HepG2 (cell line): ENCODE results near the gene CAPN12. TPM values are rescaled to one million over a fixed set of nuclear protein-coding genes. Genes with fewer than 3 reads are reported as not detected.

Experiments used
- FOXK1 ChIP-seq: sonication (generic); formaldehyde crosslinking; IDR thresholded peaks from 2 replicates; pipeline ENCODE4 v1.4.0; 2020; ENCODE audit warnings: low read depth, missing genetic modification reagents, borderline replicate concordance
- HHEX ChIP-seq: IDR thresholded peaks from 2 replicates; pipeline ENCODE4 v1.6.1; 2016; ENCODE audit warnings: control low read depth
- JARID2 ChIP-seq: sonication (generic); formaldehyde crosslinking; IDR thresholded peaks from 2 replicates; pipeline ENCODE4 v1.8.1; 2023; ENCODE audit warnings: missing genetic modification reagents, inconsistent platforms; ENCODE audit not compliant: insufficient replicate concordance
- LCORL ChIP-seq, 2 experiments: fragments of 450-650 bp in 1 of 2; sonication (generic) in 1 of 2; formaldehyde crosslinking in 1 of 2; IDR thresholded peaks; 2 replicates each; pipeline versions ENCODE4 v1.5.0 to v1.6.1; 2017 to 2020; ENCODE audit warnings: antibody characterized with exemption in 1 of 2, missing genetic modification reagents in 1 of 2
- MTF1 ChIP-seq: sonication (generic); formaldehyde crosslinking; IDR thresholded peaks from 2 replicates; pipeline ENCODE4 v1.5.0; 2020; ENCODE audit warnings: missing genetic modification reagents
- NFE2L2 ChIP-seq: fragments of 150-350 bp; IDR thresholded peaks from 2 replicates; pipeline ENCODE4 v1.6.1; 2014; ENCODE audit warnings: low read length
- ZKSCAN5 ChIP-seq: sonication (generic); formaldehyde crosslinking; IDR thresholded peaks from 2 replicates; pipeline ENCODE4 v1.5.1; 2020; ENCODE audit warnings: mild to moderate bottlenecking, missing genetic modification reagents
- ZNF546 ChIP-seq: sonication (generic); formaldehyde crosslinking; conservative IDR thresholded peaks from 2 replicates; pipeline ENCODE4 v1.8.1; 2023; ENCODE audit warnings: mild to moderate bottlenecking, missing genetic modification reagents
- ZNF766 ChIP-seq: sonication (generic); formaldehyde crosslinking; IDR thresholded peaks from 2 replicates; pipeline ENCODE4 v1.5.0; 2020; ENCODE audit warnings: missing genetic modification reagents, borderline replicate concordance
- polyA plus RNA-seq, 8 experiments: library from polyadenylated mRNA; depleted of rRNA in 3 of 8; stranded (reverse) in 7 of 8; unstranded in 1 of 8; fragments of >200 nt; fragmentation: Illumina TruSeq in 4 of 8; extraction: Trizol in 4 of 8; gene quantifications; 2 replicates each; pipeline versions ENCODE4 v1.2.1 to v1.2.3, GENCODE V29; 2011 to 2016; ENCODE audit warnings: low read depth in 4 of 8, missing spikeins in 1 of 8, mixed read lengths in 1 of 8; ENCODE audit not compliant: insufficient read depth in 1 of 8
- total RNA-seq, 5 experiments: library from RNA; depleted of rRNA; stranded (reverse); fragments of >200 nt; fragmentation: Illumina TruSeq; extraction: Trizol; gene quantifications; 2 replicates each; pipeline ENCODE4 v1.2.3, GENCODE V29; 2016; ENCODE audit warnings: low read depth in 1 of 5
- TF ChIP-seq, protein P1 (sequence below), 2 experiments: IDR thresholded peaks; 2 replicates each; pipeline ENCODE4 v1.6.1; 2011 to 2012; ENCODE audit warnings: low read length in 2 of 2, borderline replicate concordance in 1 of 2, low read depth in 1 of 2, mild to moderate bottlenecking in 1 of 2, moderate library complexity in 1 of 2
- TF ChIP-seq, protein P2 (sequence below): sonication (generic); formaldehyde crosslinking; IDR thresholded peaks from 2 replicates; pipeline ENCODE4 v1.4.0; 2020; ENCODE audit warnings: missing genetic modification reagents, borderline replicate concordance
- TF ChIP-seq, protein P3 (sequence below): sonication (generic); formaldehyde crosslinking; IDR thresholded peaks from 2 replicates; pipeline ENCODE4 v1.4.0; 2020; ENCODE audit warnings: missing genetic modification reagents, borderline replicate concordance
- TF ChIP-seq, protein P4 (sequence below): sonication (generic); formaldehyde crosslinking; IDR thresholded peaks from 2 replicates; pipeline ENCODE4 v1.4.0; 2020; ENCODE audit warnings: missing genetic modification reagents; ENCODE audit errors: not compliant biosample characterization

Gene CAPN12
- total and polyA plus RNA-seq, 2 of the 13 experiments (the other 11 are each of a cell fraction or from before 2014, with no cell fraction given) = 1.6 to 13.6 TPM

DNA sequence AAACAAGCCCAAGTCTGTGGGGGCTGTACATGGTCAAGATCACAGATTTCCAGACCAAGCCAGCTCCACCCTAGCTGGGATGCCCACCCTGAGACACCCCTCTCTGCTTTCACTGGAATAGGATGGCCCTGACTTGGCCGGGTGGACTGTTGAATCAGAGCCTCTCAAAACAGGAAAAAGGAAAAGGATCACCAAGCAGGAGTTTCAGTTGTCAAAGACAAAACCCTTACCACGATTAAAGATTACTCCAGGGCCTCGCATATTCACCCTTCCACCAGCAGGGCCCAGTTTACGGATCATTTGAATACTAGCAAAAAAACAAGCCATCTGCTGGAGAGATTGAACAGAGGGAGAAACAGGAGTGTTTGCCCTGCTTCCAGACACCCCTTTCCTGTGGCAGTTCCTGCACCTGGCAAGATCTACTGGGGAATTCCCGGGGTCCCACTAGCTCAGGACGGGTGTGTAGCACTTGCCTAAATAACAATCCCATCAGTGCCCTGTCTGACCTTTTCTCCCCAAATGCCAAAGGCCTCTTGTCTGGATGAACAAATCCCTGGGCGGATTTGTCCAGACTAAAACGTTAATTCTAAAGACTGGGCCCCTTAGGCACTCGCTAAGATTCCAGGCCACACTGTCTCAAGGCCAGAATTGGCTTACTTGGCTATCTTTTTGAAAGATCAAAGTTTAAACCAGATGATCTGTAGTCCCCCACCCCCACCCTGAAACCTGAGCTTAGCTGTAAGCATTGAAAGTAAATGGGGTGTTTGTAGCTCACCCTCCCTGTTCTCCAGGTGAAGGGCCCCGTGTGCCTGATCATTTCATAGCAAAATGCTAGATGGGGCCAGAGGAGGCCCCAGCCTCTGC is 58.4 kb downstream of the CAPN12 start (continued):
- TF ChIP-seq, protein P1, sequence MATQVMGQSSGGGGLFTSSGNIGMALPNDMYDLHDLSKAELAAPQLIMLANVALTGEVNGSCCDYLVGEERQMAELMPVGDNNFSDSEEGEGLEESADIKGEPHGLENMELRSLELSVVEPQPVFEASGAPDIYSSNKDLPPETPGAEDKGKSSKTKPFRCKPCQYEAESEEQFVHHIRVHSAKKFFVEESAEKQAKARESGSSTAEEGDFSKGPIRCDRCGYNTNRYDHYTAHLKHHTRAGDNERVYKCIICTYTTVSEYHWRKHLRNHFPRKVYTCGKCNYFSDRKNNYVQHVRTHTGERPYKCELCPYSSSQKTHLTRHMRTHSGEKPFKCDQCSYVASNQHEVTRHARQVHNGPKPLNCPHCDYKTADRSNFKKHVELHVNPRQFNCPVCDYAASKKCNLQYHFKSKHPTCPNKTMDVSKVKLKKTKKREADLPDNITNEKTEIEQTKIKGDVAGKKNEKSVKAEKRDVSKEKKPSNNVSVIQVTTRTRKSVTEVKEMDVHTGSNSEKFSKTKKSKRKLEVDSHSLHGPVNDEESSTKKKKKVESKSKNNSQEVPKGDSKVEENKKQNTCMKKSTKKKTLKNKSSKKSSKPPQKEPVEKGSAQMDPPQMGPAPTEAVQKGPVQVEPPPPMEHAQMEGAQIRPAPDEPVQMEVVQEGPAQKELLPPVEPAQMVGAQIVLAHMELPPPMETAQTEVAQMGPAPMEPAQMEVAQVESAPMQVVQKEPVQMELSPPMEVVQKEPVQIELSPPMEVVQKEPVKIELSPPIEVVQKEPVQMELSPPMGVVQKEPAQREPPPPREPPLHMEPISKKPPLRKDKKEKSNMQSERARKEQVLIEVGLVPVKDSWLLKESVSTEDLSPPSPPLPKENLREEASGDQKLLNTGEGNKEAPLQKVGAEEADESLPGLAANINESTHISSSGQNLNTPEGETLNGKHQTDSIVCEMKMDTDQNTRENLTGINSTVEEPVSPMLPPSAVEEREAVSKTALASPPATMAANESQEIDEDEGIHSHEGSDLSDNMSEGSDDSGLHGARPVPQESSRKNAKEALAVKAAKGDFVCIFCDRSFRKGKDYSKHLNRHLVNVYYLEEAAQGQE (IDR thresholded peaks at IDR 0.05; ENCODE audit: borderline replicate concordance in 1 of 2, low read depth in 1 of 2, low read length in 2 of 2) = no peak
- TF ChIP-seq, protein P2, sequence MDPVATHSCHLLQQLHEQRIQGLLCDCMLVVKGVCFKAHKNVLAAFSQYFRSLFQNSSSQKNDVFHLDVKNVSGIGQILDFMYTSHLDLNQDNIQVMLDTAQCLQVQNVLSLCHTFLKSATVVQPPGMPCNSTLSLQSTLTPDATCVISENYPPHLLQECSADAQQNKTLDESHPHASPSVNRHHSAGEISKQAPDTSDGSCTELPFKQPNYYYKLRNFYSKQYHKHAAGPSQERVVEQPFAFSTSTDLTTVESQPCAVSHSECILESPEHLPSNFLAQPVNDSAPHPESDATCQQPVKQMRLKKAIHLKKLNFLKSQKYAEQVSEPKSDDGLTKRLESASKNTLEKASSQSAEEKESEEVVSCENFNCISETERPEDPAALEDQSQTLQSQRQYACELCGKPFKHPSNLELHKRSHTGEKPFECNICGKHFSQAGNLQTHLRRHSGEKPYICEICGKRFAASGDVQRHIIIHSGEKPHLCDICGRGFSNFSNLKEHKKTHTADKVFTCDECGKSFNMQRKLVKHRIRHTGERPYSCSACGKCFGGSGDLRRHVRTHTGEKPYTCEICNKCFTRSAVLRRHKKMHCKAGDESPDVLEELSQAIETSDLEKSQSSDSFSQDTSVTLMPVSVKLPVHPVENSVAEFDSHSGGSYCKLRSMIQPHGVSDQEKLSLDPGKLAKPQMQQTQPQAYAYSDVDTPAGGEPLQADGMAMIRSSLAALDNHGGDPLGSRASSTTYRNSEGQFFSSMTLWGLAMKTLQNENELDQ (CRISPR knock-in tag) = no peak
- no peak for TF ChIP-seq HHEX (CRISPR knock-in tag)
- TF ChIP-seq, protein P3, sequence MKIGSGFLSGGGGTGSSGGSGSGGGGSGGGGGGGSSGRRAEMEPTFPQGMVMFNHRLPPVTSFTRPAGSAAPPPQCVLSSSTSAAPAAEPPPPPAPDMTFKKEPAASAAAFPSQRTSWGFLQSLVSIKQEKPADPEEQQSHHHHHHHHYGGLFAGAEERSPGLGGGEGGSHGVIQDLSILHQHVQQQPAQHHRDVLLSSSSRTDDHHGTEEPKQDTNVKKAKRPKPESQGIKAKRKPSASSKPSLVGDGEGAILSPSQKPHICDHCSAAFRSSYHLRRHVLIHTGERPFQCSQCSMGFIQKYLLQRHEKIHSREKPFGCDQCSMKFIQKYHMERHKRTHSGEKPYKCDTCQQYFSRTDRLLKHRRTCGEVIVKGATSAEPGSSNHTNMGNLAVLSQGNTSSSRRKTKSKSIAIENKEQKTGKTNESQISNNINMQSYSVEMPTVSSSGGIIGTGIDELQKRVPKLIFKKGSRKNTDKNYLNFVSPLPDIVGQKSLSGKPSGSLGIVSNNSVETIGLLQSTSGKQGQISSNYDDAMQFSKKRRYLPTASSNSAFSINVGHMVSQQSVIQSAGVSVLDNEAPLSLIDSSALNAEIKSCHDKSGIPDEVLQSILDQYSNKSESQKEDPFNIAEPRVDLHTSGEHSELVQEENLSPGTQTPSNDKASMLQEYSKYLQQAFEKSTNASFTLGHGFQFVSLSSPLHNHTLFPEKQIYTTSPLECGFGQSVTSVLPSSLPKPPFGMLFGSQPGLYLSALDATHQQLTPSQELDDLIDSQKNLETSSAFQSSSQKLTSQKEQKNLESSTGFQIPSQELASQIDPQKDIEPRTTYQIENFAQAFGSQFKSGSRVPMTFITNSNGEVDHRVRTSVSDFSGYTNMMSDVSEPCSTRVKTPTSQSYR (CRISPR knock-in tag) = peak; percentile 88
- TF ChIP-seq ZKSCAN5 = no peak
- TF ChIP-seq, protein P4, sequence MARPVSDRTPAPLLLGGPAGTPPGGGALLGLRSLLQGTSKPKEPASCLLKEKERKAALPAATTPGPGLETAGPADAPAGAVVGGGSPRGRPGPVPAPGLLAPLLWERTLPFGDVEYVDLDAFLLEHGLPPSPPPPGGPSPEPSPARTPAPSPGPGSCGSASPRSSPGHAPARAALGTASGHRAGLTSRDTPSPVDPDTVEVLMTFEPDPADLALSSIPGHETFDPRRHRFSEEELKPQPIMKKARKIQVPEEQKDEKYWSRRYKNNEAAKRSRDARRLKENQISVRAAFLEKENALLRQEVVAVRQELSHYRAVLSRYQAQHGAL (CRISPR knock-in tag) = no peak
- TF ChIP-seq JARID2 (CRISPR knock-in tag) = no peak
- no peak for TF ChIP-seq ZNF546 (CRISPR knock-in tag)
- no peak for TF ChIP-seq NFE2L2
- TF ChIP-seq ZNF766 (CRISPR knock-in tag) = no peak
- TF ChIP-seq FOXK1 (CRISPR knock-in tag) = no peak
- TF ChIP-seq MTF1 (CRISPR knock-in tag) = no peak
- TF ChIP-seq LCORL (IDR thresholded peaks at IDR 0.05) = no peak
- TF ChIP-seq LCORL (CRISPR knock-in tag; IDR thresholded peaks at IDR 0.05) = peak; percentile 52
